ENCODE results near the gene PAK1IP1.
A peak's percentile ranks its signal among the peaks of the same experiment; 100 is the strongest.
"Not testable (repeated sequence)": the region's sequence is repeated elsewhere in the genome, so short reads cannot be mapped to it uniquely, and the experiment has no call there.

The PAK1IP1 gene

DNA sequence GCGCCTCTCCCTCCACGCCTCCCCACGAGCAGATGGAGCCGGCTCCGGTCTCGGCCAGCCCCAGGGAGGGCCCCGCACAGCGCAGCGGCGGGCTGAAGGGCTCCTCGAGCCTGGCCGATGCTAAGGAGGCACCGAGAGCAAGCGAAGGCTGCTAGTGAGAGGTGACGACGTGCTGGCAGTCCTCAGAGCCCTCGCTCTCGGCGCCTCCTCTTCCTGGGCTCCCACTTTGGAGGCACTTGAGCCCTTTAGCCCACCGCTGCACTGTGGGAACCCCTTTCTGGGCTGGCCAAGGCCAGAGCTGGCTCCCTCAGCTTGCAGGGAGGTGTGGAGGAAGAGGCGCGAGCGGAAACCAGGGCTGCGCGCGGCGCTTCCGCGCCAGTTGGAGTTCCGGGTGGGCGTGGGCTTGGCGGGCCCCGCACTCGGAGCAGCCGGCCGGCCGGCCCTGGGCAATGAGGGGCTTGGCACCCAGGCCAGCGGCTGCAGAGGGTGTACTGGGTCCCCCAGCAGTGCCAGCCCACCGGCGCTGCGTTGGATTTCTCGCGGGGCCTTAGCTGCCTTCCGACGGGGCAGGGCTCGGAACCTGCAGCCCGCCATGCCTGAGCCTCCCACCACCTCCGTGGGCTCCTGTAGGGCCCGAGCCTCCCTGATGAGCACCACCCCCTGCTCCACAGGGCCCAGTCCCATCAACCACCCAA is 25.6 kb downstream of the PAK1IP1 start:
- ATAC-seq (ENCODE audit: low read depth): peak; percentile 37
- TF ChIP-seq, protein P1, sequence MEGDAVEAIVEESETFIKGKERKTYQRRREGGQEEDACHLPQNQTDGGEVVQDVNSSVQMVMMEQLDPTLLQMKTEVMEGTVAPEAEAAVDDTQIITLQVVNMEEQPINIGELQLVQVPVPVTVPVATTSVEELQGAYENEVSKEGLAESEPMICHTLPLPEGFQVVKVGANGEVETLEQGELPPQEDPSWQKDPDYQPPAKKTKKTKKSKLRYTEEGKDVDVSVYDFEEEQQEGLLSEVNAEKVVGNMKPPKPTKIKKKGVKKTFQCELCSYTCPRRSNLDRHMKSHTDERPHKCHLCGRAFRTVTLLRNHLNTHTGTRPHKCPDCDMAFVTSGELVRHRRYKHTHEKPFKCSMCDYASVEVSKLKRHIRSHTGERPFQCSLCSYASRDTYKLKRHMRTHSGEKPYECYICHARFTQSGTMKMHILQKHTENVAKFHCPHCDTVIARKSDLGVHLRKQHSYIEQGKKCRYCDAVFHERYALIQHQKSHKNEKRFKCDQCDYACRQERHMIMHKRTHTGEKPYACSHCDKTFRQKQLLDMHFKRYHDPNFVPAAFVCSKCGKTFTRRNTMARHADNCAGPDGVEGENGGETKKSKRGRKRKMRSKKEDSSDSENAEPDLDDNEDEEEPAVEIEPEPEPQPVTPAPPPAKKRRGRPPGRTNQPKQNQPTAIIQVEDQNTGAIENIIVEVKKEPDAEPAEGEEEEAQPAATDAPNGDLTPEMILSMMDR (IDR thresholded peaks at IDR 0.05; ENCODE audit: poor library complexity, severe bottlenecking): no peak
- H3K4me1 ChIP-seq (ENCODE audit: insufficient read depth, poor library complexity, severe bottlenecking): no peaks in the 10 kb centered on the region
- peaks cover 6% of the 10 kb centered on the region; the same call in 1 of the 2 replicates for H3K36me3 ChIP-seq (ENCODE audit: low read depth)
- H3K4me3 ChIP-seq (ENCODE audit: severe bottlenecking): peak overlapping the region; percentile 47
- peaks cover 6% of the 10 kb centered on the region for H3K9me3 ChIP-seq (ENCODE audit: severe bottlenecking)
- DNase-seq (ENCODE audit: low spot score): no peak
- peak overlapping the region; percentile 76 for H3K27ac ChIP-seq (ENCODE audit: poor library complexity, severe bottlenecking)
- H3K27me3 ChIP-seq (ENCODE audit: insufficient read depth, poor library complexity, severe bottlenecking): no peaks in the 10 kb centered on the region

DNA sequence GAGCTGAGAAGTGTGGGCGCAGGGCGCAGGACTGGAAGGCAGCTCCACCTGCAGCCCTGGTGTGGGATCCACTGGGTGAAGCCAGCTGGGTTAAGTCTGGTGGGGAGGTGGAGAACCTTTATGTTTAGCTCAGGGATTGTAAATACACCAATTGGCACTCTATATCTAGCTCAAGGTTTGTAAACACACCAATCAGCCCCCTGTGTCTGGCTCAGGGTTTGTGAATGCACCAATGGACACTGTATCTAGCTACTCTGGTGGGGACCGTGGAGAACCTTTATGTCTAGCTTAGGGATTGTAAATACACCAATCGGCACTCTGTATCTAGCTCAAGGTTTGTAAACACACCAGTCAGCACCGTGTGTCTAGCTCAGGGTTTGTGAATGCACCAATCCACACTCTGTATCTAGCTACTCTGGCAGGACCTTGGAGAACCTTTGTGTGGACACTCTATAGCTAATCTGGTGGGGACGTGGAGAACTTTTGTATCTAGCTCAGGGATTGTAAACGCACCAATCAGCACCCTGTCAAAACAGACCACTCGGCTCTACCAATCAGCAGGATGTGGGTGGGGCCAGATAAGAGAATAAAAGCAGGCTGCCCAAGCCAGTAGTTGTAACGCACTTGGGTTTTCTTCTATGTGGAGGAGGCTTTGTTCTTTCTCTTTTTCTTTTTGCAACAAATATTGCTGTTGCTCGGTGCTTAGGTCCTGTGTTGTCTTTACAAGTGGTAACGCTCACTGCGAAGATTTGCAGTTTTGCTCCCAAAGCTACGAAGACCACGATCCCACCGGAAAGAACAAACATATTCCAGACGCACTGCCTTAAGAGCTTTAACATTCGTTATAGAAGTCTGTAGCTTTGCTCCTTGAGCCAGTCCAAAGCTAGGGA is 26.4 kb downstream of the PAK1IP1 start:
- ATAC-seq (ENCODE audit: low read depth); H3K4me1 ChIP-seq (ENCODE audit: insufficient read depth, poor library complexity, severe bottlenecking); H3K27me3 ChIP-seq (ENCODE audit: insufficient read depth, poor library complexity, severe bottlenecking); DNase-seq (ENCODE audit: low spot score); H3K9me3 ChIP-seq (ENCODE audit: severe bottlenecking): not testable (repeated sequence)
- Histone ChIP-seq H3K4me3 (ENCODE audit: severe bottlenecking) (peak overlapping the region; percentile 47), H3K36me3 (ENCODE audit: low read depth) (peaks cover 14% of the 10 kb centered on the region), H3K27ac (ENCODE audit: poor library complexity, severe bottlenecking) (peak overlapping the region; percentile 76)

DNA sequence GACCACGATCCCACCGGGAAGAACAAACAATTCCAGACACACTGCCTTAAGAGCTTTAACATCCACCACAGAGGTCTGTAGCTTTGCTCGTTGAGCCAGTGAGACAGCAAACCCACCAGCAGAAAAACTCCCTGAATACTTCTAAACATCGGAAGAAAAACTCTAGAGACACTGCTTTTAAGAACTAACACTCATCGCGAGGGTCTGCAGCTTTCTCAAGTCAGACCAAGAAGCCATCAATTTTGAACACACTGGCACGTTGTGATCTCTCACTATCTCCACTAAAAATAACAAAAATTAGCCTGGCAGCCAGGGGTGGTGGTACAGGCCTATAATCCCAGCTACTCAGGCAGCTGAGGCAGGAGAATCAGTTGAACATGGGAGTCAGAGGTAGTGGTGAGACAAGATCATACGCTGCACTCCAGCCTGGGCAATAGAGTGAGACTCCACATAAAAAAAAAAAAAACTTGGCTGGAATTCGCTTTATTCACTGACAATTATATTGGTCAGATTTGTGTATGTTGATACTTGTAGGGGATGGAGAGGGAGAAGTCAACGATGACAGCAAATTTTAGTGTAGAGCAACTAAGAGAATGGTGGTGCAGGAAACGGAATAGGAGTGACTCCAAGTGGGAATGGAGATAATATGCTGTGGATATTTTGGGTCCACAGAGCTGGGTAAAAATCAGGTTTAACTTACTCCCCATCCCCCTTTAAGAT is 27.2 kb downstream of the PAK1IP1 start:
- Histone ChIP-seq H3K27ac (ENCODE audit: poor library complexity, severe bottlenecking) (peak overlapping the region; percentile 76), H3K9me3 (ENCODE audit: severe bottlenecking) (peaks cover 6% of the 10 kb centered on the region), H3K36me3 (ENCODE audit: low read depth) (peaks cover 18% of the 10 kb centered on the region), H3K4me1 (ENCODE audit: insufficient read depth, poor library complexity, severe bottlenecking) (no peaks in the 10 kb centered on the region), H3K27me3 (ENCODE audit: insufficient read depth, poor library complexity, severe bottlenecking) (no peaks in the 10 kb centered on the region), H3K4me3 (ENCODE audit: severe bottlenecking) (peak overlapping the region; percentile 57)
- TF ChIP-seq, protein P1 (IDR thresholded peaks at IDR 0.05; ENCODE audit: poor library complexity, severe bottlenecking): no peak
- ATAC-seq (ENCODE audit: low read depth) (no peak), DNase-seq (ENCODE audit: low spot score) (no peak)

DNA sequence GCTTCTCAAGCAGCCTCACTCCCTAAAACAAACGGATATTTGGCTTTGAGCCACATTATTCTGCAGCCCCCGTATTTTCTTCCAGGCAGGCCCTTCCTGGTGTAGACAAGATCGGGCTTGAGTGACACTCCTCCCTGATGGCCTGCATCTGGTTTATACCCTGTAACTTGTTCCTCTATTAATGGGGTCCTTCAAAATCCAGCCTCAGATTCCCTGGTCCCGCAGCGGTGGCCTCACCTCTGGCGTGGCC is 27.7 kb downstream of the PAK1IP1 start:
- H3K4me3 ChIP-seq (ENCODE audit: severe bottlenecking): peak overlapping the region; percentile 57
- H3K27me3 ChIP-seq (ENCODE audit: insufficient read depth, poor library complexity, severe bottlenecking): no peaks in the 10 kb centered on the region
- H3K27ac ChIP-seq (ENCODE audit: poor library complexity, severe bottlenecking): peak overlapping the region; percentile 76
- no peak for ATAC-seq (ENCODE audit: low read depth)
- no peak for DNase-seq (ENCODE audit: low spot score)
- H3K4me1 ChIP-seq (ENCODE audit: insufficient read depth, poor library complexity, severe bottlenecking): no peaks in the 10 kb centered on the region
- TF ChIP-seq, protein P1 (IDR thresholded peaks at IDR 0.05; ENCODE audit: poor library complexity, severe bottlenecking): no peak
- H3K9me3 ChIP-seq (ENCODE audit: severe bottlenecking): peaks cover 6% of the 10 kb centered on the region
- peaks cover 23% of the 10 kb centered on the region for H3K36me3 ChIP-seq (ENCODE audit: low read depth)

DNA sequence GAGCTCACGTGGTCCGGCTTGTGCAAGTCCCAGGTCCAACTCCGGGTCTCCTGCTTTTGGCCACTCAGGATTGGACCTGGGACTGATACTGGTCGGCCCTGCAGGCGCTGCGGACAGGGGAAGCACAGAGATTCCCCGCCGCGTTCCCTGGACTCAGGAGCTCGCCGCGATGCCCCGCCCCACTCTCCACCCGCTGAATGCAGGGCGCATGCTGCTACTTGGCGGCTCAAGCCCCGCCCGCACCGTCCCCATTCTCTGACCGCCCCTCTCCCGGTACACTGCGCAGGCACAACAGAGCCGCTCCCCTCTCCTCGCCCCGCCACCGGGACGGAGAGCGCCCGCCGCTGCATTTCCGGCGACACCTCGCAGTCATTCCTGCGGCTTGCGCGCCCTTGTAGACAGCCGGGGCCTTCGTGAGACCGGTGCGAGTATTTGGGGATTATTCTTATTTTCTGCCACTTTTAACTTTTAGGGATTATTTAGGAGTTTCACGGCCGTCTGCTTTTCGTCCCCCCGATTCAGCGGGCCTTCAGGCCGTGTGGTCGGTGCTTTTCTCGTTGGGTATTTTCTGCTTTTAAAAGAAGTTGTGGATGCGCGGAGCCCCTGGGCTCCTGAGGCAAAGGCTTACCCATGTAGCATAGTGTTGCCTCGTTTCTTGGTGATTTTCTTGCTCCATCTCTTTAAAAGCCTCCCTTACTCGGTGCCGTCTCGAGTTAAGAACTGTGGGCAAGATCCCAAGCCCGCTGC is 28.2 kb downstream of the PAK1IP1 start, which contains the start of gene TMEM14C:
Gene TMEM14C (plus strand): TSS at position 251 of the 747 bp plus-strand sequence. CDS start 1,544 bp downstream, outside the sequence.
- TF ChIP-seq, protein P1 (IDR thresholded peaks at IDR 0.05; ENCODE audit: poor library complexity, severe bottlenecking): no peak
- DNase-seq (ENCODE audit: low spot score) (peak; percentile 99), ATAC-seq (ENCODE audit: low read depth) (peak; percentile 94)
- Histone ChIP-seq H3K9me3 (ENCODE audit: severe bottlenecking) (peaks cover 6% of the 10 kb centered on the region), H3K36me3 (ENCODE audit: low read depth) (peaks cover 28% of the 10 kb centered on the region), H3K4me1 (ENCODE audit: insufficient read depth, poor library complexity, severe bottlenecking) (no peaks in the 10 kb centered on the region), H3K27ac (ENCODE audit: poor library complexity, severe bottlenecking) (peak within 1 kb of the TSS; percentile 76), H3K4me3 (ENCODE audit: severe bottlenecking) (peak within 1 kb of the TSS; percentile 57), H3K27me3 (ENCODE audit: insufficient read depth, poor library complexity, severe bottlenecking) (no peaks in the 10 kb centered on the region)
